Activated B cell treated with CpG ODN at 0.5 μM for 24 hours (primary cell): ENCODE measurements around the gene PINLYP. TPM values are rescaled to one million over a fixed set of nuclear protein-coding genes. Genes with fewer than 3 reads are reported as not detected.

Experiments
- ATAC-seq: fragments of 200-7000 bp; cut with Tn5 transposase; one replicate; pipeline ENCODE4 v1.10.0; 2021; ENCODE audit warnings: low read depth, mild to moderate bottlenecking, moderate library complexity
- CTCF ChIA-PET: fragments of 350-600 bp; sonication (Branson Sonifier 250); formaldehyde crosslinking; loops from one replicate; lab custom pipeline; 2021; ENCODE audit warnings: antibody characterized with exemption; lab: Charles Lee
- POLR2A ChIA-PET: fragments of 350-600 bp; sonication (Branson Sonifier 250); formaldehyde crosslinking; loops from one replicate; lab custom pipeline; 2021; ENCODE audit warnings: antibody characterized with exemption; lab: Charles Lee
- DNase-seq: peaks from one replicate; pipeline ENCODE4 v3.0.0; 2022
- H3K27ac Mint-ChIP-seq: one replicate; pipeline ENCODE4 v1.8.0; 2020; ENCODE audit warnings: mixed read lengths
- H3K27me3 Mint-ChIP-seq: one replicate; pipeline ENCODE4 v1.8.0; 2021; ENCODE audit warnings: mixed read lengths
- H3K36me3 Mint-ChIP-seq: one replicate; pipeline ENCODE4 v1.8.0; 2021; ENCODE audit warnings: low read depth, mixed read lengths
- H3K4me1 Mint-ChIP-seq: one replicate; pipeline ENCODE4 v1.8.0; 2021; ENCODE audit warnings: mixed read lengths
- H3K4me3 Mint-ChIP-seq: one replicate; pipeline ENCODE4 v1.8.0; 2020; ENCODE audit warnings: mild to moderate bottlenecking, mixed read lengths
- H3K9me3 Mint-ChIP-seq: one replicate; pipeline ENCODE4 v1.8.0; 2020; ENCODE audit warnings: mixed read lengths
- intact Hi-C: fragments of 100-400 bp; cut with micrococcal nuclease; formaldehyde crosslinking; loops from one replicate; pipeline ENCODE4 v1.15.1; 2024
- total RNA-seq: library from RNA; stranded (reverse); gene quantifications from 2 replicates; pipeline ENCODE4 v1.2.3, GENCODE V29; 2022
- TF ChIP-seq, protein P1 (sequence below): fragments of 200-600 bp; IDR thresholded peaks from one replicate; pipeline ENCODE4 v1.8.0; 2022; ENCODE audit warnings: antibody characterized with exemption, mild to moderate bottlenecking

The PINLYP gene
- total RNA-seq, 1 donor from 2014 or later = 2.1 TPM

- TF ChIP-seq, protein P1, sequence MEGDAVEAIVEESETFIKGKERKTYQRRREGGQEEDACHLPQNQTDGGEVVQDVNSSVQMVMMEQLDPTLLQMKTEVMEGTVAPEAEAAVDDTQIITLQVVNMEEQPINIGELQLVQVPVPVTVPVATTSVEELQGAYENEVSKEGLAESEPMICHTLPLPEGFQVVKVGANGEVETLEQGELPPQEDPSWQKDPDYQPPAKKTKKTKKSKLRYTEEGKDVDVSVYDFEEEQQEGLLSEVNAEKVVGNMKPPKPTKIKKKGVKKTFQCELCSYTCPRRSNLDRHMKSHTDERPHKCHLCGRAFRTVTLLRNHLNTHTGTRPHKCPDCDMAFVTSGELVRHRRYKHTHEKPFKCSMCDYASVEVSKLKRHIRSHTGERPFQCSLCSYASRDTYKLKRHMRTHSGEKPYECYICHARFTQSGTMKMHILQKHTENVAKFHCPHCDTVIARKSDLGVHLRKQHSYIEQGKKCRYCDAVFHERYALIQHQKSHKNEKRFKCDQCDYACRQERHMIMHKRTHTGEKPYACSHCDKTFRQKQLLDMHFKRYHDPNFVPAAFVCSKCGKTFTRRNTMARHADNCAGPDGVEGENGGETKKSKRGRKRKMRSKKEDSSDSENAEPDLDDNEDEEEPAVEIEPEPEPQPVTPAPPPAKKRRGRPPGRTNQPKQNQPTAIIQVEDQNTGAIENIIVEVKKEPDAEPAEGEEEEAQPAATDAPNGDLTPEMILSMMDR = no peak
- ChIA-PET CTCF (no interaction called here), POLR2A (interaction anchor here (0.7 to 1.7 kb wide), 6 partner anchors 14 to 144 kb away, joined by 3 to 8 read pairs (median 6); partner anchors contain the start of genes SMG9 and ZNF576)
- Mint-ChIP-seq H3K9me3 (no peaks in the 10 kb centered on the region), H3K36me3 (peaks cover 10% of the 10 kb centered on the region), H3K4me1 (peaks cover 27% of the 10 kb centered on the region), H3K27me3 (no peaks in the 10 kb centered on the region), H3K4me3 (peak overlapping the region; percentile 94), H3K27ac (peak overlapping the region; percentile 96)
- DNase-seq = no peak
- intact Hi-C loops = no loop called here
- ATAC-seq = peak; percentile 1
These were observed 44.7 kb downstream of the PINLYP start for GRCh38 chr19:43620061-43621001.

GRCh38 chr19:43622070-43622469 lies 46.5 kb downstream of the PINLYP start:
- peaks cover 2% of the 10 kb centered on the region for H3K27me3 Mint-ChIP-seq
- no peaks in the 10 kb centered on the region for H3K9me3 Mint-ChIP-seq
- no peak for DNase-seq
- no peak for ATAC-seq
- intact Hi-C loops = no loop called here
- H3K4me3 Mint-ChIP-seq = no peak overlapping the region
- TF ChIP-seq, protein P1 = no peak
- no peak overlapping the region for H3K27ac Mint-ChIP-seq
- ChIA-PET CTCF (no interaction called here), POLR2A (interaction anchor here (0.5 kb wide), 1 partner anchor 122 kb away, joined by 3 read pairs; no protein-coding TSS in a partner anchor)
- H3K36me3 Mint-ChIP-seq = peaks cover 10% of the 10 kb centered on the region
- H3K4me1 Mint-ChIP-seq = peaks cover 27% of the 10 kb centered on the region

GRCh38 chr19:43622956-43623355 lies 47.4 kb downstream of the PINLYP start:
- ChIA-PET CTCF (no interaction called here), POLR2A (no interaction called here)
- no peak for ATAC-seq
- Mint-ChIP-seq H3K9me3 (no peaks in the 10 kb centered on the region), H3K4me3 (no peak overlapping the region), H3K4me1 (peaks cover 27% of the 10 kb centered on the region), H3K36me3 (peaks cover 10% of the 10 kb centered on the region), H3K27ac (no peak overlapping the region), H3K27me3 (peaks cover 4% of the 10 kb centered on the region)
- DNase-seq = no peak
- TF ChIP-seq, protein P1 = no peak
- intact Hi-C loops = no loop called here

DNA sequence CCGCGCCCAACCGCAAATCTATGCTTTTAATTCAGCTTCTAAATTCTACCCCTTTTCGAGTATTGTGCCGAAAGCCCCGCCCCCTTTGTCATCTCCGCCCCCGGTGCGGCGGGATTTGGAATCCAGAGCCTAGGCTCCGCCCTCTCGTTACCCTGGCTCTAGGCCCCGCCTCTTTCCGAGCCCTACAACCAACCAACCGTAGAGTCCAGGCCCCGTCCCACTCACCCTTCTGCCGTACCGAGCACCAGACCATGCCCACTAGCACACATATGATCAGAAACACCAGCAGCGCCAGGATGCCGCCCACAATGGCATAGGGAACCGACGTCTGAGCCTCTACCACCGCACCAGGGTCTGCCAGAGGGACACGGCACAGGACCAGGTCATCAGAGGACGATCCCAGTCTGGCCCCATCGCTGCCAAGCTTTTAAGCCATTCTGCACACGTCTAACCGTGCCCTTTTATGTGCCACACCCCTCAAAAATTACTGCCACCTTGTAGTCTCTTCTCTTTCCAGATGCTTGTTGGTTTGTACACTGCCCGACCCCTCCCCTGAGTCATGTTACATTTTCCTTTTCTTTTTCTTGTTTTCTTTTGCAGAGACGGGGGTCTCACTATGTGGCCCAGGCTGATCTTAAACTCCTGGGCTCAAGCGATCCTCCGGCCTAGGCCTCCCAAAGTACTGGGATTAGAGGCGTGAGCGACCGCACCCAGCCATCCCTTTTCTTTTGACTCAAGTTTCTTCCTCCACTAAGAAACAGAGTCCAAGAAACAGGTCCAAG lies 48.5 kb downstream of the PINLYP start:
- TF ChIP-seq, protein P1 = no peak
- intact Hi-C loops = no loop called here
- ChIA-PET POLR2A (interaction anchor here (0.6 kb wide), 1 partner anchor 48 kb away, joined by 3 read pairs; no protein-coding TSS in a partner anchor), CTCF (no interaction called here)
- H3K4me3 Mint-ChIP-seq = no peak overlapping the region
- H3K4me1 Mint-ChIP-seq = peaks cover 23% of the 10 kb centered on the region
- ATAC-seq = no peak
- peaks cover 7% of the 10 kb centered on the region for H3K36me3 Mint-ChIP-seq
- no peak for DNase-seq
- H3K9me3 Mint-ChIP-seq = no peaks in the 10 kb centered on the region
- peak overlapping the region; percentile 13 for H3K27ac Mint-ChIP-seq
- peaks cover 4% of the 10 kb centered on the region for H3K27me3 Mint-ChIP-seq
